ENCODE measurements around the gene CHCHD5.
A peak's percentile ranks its signal among the peaks of the same experiment; 100 is the strongest.

CHCHD5 gene

GRCh38 chr2:112623913-112624777 is 39.7 kb downstream of the CHCHD5 start:
- peak; percentile 24 to 54 for DNase-seq (ENCODE audit: low read depth in 2 of 2)

GRCh38 chr2:112625474-112626114 is 41.2 kb downstream of the CHCHD5 start:
- no peak for DNase-seq (ENCODE audit: low read depth in 2 of 2)

- peak in 1 of 2 donors; percentile 29 for DNase-seq (ENCODE audit: low read depth in 2 of 2)
These were observed 42.2 kb downstream of the CHCHD5 start for GRCh38 chr2:112626604-112627059.

DNA sequence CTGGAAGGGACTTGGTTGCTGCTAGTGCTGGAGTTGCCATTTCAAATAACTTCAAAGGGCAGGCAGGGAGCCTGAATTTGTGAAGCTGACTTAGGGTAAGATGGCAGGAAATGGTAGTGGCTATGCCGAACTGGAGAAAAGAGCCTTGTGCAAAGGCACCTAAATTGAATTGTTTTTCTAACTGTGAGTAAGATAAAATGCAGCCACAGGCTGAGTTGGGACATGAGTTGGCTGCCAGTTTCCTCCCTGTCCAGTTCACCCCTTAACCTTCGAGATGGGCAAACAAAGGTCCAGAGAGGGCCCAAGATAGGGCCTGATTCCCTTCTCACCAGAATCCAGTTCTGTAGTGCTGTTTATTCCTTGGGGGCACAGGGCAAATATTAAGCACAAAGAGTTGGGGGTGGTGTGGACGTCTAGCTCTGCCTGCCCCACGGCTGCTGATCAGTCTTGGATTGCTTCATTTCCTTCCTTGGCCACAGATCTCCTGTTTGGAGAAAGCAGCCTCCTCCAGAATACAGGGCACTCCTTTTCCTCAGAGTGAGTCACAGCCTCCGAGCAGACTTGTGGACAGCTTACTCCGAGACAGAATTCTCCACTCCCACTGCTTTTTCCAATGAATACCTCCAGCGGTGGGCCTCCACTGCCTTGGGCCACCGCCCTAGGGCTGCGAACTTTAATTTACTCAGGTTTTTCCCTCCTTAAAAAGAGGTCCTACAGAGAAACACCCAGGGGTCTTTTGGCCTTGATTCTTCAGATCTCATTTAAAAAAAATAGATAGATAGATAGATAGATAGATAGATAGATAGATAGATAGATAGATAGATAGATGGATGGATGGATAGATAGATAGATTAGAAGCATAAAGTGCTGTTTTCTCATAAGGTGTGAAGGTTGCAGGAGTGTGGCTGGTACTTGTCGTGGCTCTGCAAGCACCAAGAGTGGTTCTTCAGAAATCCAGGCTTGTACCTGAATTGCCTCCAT is 42.9 kb downstream of the CHCHD5 start:
- DNase-seq (ENCODE audit: low read depth in 2 of 2), result no peak

- no peak for DNase-seq (ENCODE audit: low read depth in 2 of 2)
These were observed 44.8 kb downstream of the CHCHD5 start for GRCh38 chr2:112629224-112629623.

- no peak for DNase-seq (ENCODE audit: low read depth in 2 of 2)
These were observed 45.4 kb downstream of the CHCHD5 start for GRCh38 chr2:112629823-112630222.

DNA sequence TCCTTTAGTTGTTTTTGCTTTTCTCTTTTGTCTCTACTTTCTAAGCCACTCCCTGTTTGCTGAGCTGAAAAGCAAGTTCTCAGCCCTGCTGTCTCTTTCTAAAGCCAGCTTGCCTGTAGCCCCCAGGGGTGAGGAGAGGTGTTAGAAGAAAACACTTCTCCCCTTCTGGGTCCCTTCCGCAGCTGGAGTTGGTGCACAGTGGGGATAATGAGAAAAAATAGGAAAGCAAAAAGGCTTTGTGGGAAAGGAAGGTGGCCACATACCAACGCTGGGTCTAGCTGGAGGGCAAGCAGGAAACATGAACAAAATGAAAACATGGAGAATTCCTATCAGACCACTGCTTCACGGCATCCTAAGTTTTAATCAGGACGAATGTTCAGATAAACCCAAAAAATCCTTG is 45.9 kb downstream of the CHCHD5 start:
- DNase-seq (ENCODE audit: low read depth in 2 of 2), result no peak

DNA sequence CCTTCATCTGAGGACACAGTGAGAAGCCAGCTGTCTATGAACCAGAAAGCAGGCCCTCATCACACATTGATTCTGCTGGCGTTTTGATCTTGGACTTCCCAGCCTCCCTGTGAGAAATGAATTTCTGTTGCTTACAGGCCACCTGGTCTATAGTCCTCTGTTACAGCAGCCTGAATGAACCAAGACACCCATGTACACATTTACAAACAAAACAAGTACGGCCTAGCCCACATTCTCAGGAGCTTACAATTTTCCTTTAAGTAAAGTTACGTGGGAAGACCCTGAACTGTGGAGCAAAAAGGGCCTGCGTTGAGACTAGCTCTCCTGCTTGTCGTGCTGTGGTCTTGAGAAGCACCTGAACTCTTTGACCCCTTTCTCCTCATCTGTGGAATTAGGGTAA is 49.3 kb downstream of the CHCHD5 start:
- DNase-seq (ENCODE audit: low read depth in 2 of 2), result no peak

DNA sequence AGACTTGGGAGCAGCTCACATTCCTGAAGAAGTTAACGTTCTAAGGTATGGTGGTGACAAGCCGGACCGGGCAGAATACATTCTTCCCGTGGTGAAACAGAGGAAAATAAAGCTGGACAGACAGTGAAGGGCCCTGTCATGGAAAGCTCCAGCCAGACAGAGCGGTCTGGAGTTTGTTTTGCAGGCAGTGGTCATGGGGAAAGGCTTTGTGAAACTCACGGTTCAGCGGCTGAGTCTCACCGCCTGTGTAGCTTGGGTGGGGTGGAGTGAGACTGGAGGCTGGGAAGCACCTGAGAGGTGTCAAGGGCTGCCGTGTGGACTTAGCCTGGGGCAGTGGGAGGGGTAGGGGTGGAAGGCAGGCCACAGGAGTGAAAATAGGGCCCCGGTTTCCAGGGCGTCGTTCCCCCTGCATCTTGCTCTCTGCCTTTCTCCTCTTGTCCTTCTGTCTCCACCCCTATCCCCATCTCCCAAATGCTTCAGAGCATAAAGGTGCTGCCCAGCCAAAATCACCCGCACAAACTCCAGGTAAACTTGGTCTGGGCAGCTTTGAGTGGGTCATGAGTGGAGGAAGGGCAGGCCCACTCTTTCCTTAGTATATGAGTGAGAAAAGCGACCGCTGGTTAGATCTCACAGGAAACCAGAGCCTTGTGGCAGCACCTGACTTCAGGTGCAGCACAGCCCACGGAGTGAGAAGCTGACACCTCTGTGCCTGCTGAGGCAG is 49.9 kb downstream of the CHCHD5 start:
- DNase-seq (ENCODE audit: low read depth in 2 of 2), result no peak

DNA sequence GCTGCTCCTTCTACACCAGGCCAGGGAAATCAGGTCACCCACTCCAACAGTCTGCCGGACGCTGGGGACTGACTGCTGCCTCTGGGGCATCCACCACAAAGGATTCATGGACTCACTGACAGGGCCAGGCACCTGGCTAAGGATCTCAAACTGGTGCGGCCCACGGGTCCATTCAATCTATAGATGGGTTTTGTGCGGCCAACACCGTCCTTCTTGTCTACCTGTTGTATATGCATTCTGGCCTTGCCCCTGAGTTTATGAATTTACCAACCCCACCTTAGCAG is 50.4 kb downstream of the CHCHD5 start:
- DNase-seq (ENCODE audit: low read depth in 2 of 2), result no peak

- no peak for DNase-seq (ENCODE audit: low read depth in 2 of 2)
These were observed 52.3 kb downstream of the CHCHD5 start for GRCh38 chr2:112636605-112637288.

DNA sequence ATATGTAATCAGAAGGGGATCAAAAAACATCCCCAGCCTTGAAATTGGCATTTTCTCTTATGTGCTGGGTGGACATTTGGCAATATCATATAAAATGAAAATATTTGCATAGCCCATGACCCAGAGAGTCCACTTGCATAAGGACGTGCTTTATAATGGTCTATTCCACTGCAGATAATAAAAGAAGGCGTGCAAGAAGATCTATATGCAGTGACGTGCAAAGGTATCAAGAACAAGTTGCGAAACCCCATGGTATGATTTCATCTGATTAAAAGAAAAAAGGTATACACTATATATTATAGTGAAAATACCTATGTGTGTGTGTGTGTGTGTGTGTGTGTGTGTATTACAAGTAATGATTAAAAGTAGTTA is 52.9 kb downstream of the CHCHD5 start:
- no peak for DNase-seq (ENCODE audit: low read depth in 2 of 2)

All from stimulated activated CD4-positive, alpha-beta T cell treated with anti-CD3 and anti-CD28 coated beads, Interleukin-1b, Interleukin-23, amount 100 ng/mL, for 1 hour (primary cell).